Measurements from ENCODE around the gene PLET1.
A peak's percentile ranks its signal among the peaks of the same experiment; 100 is the strongest.

Gene PLET1

DNA sequence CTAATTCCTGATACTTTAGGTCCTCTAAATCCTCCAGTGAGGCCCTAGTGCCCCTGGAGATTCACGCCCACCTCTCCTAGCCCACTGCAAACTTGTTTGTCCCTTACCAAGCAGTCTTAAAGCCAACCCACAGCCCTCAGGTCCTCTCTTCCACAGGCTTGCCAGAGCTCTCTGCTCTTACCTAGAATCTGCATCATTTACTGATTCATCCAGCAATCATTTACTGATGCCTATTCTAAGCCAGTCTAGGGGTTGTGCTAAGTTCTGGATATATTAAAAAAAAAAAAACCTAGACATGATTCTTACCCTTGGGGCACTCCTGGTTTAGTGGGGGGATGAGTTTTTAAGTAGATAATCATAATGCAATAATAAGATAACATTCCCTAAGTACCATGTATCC lies 43.0 kb upstream of the PLET1 start:
- Histone ChIP-seq H3K9me3 (ENCODE audit: control insufficient read depth, insufficient read depth, low read depth, low read length) (no peaks in the 10 kb centered on the region), H3K27ac (ENCODE audit: extremely low read depth, low read depth, low read length) (no peak overlapping the region), H3K36me3 (ENCODE audit: control insufficient read depth in 2 of 2, insufficient read depth in 1 of 2, low read length in 2 of 2) (no peaks in the 10 kb centered on the region), H3K4me1 (ENCODE audit: control insufficient read depth, insufficient read depth, low read length) (peaks cover 4% of the 10 kb centered on the region; the same call in 1 of the 2 replicates), H3K4me3 (ENCODE audit: low read depth, low read length) (no peak overlapping the region)
- POLR2A ChIA-PET, result no interaction called here
- no peak for TF ChIP-seq ZNF776 (tag by site-specific recombination; IDR thresholded peaks at IDR 0.05; ENCODE audit: borderline replicate concordance)
- TF ChIP-seq OSR2 (tag by site-specific recombination; IDR thresholded peaks at IDR 0.05), result no peak
- TF ChIP-seq ZFP37 (tag by site-specific recombination; IDR thresholded peaks at IDR 0.05), result no peak
- no peak for TF ChIP-seq ZNF37A (tag by site-specific recombination; IDR thresholded peaks at IDR 0.05)
- no peak for TF ChIP-seq TRIM28 (IDR thresholded peaks at IDR 0.05; ENCODE audit: borderline replicate concordance, low read length)
- TF ChIP-seq SCRT2 (tag by site-specific recombination; IDR thresholded peaks at IDR 0.05), result no peak
- no peak for TF ChIP-seq ZIC2 (tag by site-specific recombination; IDR thresholded peaks at IDR 0.05)
- TF ChIP-seq ZNF239 (tag by site-specific recombination; IDR thresholded peaks at IDR 0.05), result no peak
- TF ChIP-seq, protein P1, sequence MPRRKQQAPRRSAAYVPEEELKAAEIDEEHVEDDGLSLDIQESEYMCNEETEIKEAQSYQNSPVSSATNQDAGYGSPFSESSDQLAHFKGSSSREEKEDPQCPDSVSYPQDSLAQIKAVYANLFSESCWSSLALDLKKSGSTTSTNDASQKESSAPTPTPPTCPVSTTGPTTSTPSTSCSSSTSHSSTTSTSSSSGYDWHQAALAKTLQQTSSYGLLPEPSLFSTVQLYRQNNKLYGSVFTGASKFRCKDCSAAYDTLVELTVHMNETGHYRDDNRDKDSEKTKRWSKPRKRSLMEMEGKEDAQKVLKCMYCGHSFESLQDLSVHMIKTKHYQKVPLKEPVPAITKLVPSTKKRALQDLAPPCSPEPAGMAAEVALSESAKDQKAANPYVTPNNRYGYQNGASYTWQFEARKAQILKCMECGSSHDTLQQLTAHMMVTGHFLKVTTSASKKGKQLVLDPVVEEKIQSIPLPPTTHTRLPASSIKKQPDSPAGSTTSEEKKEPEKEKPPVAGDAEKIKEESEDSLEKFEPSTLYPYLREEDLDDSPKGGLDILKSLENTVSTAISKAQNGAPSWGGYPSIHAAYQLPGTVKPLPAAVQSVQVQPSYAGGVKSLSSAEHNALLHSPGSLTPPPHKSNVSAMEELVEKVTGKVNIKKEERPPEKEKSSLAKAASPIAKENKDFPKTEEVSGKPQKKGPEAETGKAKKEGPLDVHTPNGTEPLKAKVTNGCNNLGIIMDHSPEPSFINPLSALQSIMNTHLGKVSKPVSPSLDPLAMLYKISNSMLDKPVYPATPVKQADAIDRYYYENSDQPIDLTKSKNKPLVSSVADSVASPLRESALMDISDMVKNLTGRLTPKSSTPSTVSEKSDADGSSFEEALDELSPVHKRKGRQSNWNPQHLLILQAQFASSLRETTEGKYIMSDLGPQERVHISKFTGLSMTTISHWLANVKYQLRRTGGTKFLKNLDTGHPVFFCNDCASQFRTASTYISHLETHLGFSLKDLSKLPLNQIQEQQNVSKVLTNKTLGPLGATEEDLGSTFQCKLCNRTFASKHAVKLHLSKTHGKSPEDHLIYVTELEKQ (tag by site-specific recombination; IDR thresholded peaks at IDR 0.05; ENCODE audit: borderline replicate concordance), result no peak
- TF ChIP-seq ZNF791 (tag by site-specific recombination; IDR thresholded peaks at IDR 0.05), result no peak
- no peak for TF ChIP-seq ZNF155 (tag by site-specific recombination; IDR thresholded peaks at IDR 0.05)
- TF ChIP-seq SP7 (tag by site-specific recombination; IDR thresholded peaks at IDR 0.05), result no peak
- CTCF ChIA-PET, result no interaction called here

DNA sequence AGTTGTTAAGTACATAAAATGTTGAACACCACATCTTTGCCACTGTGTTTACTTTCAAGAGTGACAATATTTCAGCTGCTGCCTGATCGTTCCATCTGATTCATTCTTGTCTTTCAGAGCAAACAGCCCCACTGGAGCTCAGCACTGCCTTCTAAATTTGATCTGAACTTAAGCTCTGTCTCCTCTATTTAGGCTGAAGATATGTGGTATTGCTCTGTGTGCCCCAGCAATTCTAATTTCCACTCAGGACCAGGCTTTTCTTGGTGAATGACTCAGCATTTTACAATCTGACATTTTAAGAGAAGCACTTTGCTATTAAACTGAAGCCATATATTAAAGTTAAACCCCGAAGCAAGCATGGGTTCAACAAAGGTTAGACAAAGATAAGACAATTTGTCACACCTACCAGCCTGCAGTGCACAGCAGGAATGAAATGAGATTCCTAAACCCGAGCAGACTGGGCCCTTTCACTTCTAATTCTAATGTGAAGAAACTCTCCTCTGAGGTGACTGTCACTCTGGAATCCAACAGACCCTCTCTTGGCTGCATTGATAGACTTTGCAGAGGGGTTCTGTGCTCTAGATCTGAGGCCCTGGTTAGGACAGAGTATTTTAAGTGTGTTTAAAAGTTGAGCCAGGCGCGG lies 41.7 kb upstream of the PLET1 start:
- H3K36me3 ChIP-seq (ENCODE audit: control insufficient read depth in 2 of 2, insufficient read depth in 1 of 2, low read length in 2 of 2), result no peaks in the 10 kb centered on the region
- H3K4me1 ChIP-seq (ENCODE audit: control insufficient read depth, insufficient read depth, low read length), result peaks cover 4% of the 10 kb centered on the region; the same call in 1 of the 2 replicates
- H3K27ac ChIP-seq (ENCODE audit: extremely low read depth, low read depth, low read length), result peak overlapping the region; percentile 56; the same call in 1 of the 2 replicates
- ChIA-PET CTCF (interaction anchor here (0.7 to 0.8 kb wide), 2 partner anchors 152 to 188 kb away, joined by 3 to 5 read pairs; no protein-coding TSS in a partner anchor), POLR2A (no interaction called here)
- no peaks in the 10 kb centered on the region for H3K9me3 ChIP-seq (ENCODE audit: control insufficient read depth, insufficient read depth, low read depth, low read length)
- no peak overlapping the region for H3K4me3 ChIP-seq (ENCODE audit: low read depth, low read length)
- TF ChIP-seq, protein P2, sequence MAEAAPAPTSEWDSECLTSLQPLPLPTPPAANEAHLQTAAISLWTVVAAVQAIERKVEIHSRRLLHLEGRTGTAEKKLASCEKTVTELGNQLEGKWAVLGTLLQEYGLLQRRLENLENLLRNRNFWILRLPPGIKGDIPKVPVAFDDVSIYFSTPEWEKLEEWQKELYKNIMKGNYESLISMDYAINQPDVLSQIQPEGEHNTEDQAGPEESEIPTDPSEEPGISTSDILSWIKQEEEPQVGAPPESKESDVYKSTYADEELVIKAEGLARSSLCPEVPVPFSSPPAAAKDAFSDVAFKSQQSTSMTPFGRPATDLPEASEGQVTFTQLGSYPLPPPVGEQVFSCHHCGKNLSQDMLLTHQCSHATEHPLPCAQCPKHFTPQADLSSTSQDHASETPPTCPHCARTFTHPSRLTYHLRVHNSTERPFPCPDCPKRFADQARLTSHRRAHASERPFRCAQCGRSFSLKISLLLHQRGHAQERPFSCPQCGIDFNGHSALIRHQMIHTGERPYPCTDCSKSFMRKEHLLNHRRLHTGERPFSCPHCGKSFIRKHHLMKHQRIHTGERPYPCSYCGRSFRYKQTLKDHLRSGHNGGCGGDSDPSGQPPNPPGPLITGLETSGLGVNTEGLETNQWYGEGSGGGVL (tag by site-specific recombination; IDR thresholded peaks at IDR 0.05), result no peak
- no peak for TF ChIP-seq ZNF529 (tag by site-specific recombination; IDR thresholded peaks at IDR 0.05; ENCODE audit: insufficient replicate concordance)
- TF ChIP-seq ZNF2 (tag by site-specific recombination; IDR thresholded peaks at IDR 0.05), result no peak
- no peak for TF ChIP-seq ZNF548 (tag by site-specific recombination; IDR thresholded peaks at IDR 0.05)
- TF ChIP-seq IKZF3 (tag by site-specific recombination; IDR thresholded peaks at IDR 0.05), result no peak
- no peak for TF ChIP-seq SP2 (tag by site-specific recombination; IDR thresholded peaks at IDR 0.05)
- TF ChIP-seq ZBTB17 (tag by site-specific recombination; IDR thresholded peaks at IDR 0.05), result peak; percentile 58
- no peak for TF ChIP-seq ZNF292 (tag by site-specific recombination; IDR thresholded peaks at IDR 0.05; ENCODE audit: borderline replicate concordance, low read depth)
- TF ChIP-seq, protein P3, sequence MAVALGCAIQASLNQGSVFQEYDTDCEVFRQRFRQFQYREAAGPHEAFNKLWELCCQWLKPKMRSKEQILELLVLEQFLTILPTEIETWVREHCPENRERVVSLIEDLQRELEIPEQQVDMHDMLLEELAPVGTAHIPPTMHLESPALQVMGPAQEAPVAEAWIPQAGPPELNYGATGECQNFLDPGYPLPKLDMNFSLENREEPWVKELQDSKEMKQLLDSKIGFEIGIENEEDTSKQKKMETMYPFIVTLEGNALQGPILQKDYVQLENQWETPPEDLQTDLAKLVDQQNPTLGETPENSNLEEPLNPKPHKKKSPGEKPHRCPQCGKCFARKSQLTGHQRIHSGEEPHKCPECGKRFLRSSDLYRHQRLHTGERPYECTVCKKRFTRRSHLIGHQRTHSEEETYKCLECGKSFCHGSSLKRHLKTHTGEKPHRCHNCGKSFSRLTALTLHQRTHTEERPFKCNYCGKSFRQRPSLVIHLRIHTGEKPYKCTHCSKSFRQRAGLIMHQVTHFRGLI (tag by site-specific recombination; IDR thresholded peaks at IDR 0.05), result no peak
- no peak for TF ChIP-seq ZNF426 (tag by site-specific recombination; IDR thresholded peaks at IDR 0.05)
- no peak for TF ChIP-seq ZNF112 (tag by site-specific recombination; IDR thresholded peaks at IDR 0.05)
- no peak for TF ChIP-seq ZNF24 (tag by site-specific recombination; IDR thresholded peaks at IDR 0.05)
- 0 out of 2 replicates have a peak, but pooled peaks have one; percentile 17 for TF ChIP-seq ZBTB8A (tag by site-specific recombination; IDR thresholded peaks at IDR 0.05)
- TF ChIP-seq AEBP2 (tag by site-specific recombination; IDR thresholded peaks at IDR 0.05; ENCODE audit: borderline replicate concordance), result no peak
- no peak for TF ChIP-seq ZSCAN30 (tag by site-specific recombination; IDR thresholded peaks at IDR 0.05)
- no peak for TF ChIP-seq GLI2 (tag by site-specific recombination; IDR thresholded peaks at IDR 0.05; ENCODE audit: borderline replicate concordance, low read depth)
- TF ChIP-seq ZNF423 (tag by site-specific recombination; IDR thresholded peaks at IDR 0.05), result no peak

All from HEK293 (cell line).